SK-N-SH treated with all-trans-retinoic acid at 6 μM for 48 hours (cell line): ENCODE results near the gene ARL15.

Experiments used
- ARNTL ChIP-seq: fragments of 450-650 bp; formaldehyde crosslinking; IDR thresholded peaks from 2 replicates; pipeline ENCODE4 v1.5.0; 2020; ENCODE audit warnings: low read depth, mild to moderate bottlenecking, moderate library complexity, borderline replicate concordance
- BACH2 ChIP-seq: fragments of 250-450 bp; sonication (Bioruptor Pico); IDR thresholded peaks from 2 replicates; pipeline ENCODE4 v1.9.0; 2021; ENCODE audit warnings: mild to moderate bottlenecking, borderline replicate concordance
- CREB5 ChIP-seq: fragments of 250-450 bp; sonication (Bioruptor Pico); IDR thresholded peaks from 2 replicates; pipeline ENCODE4 v1.5.1; 2020; ENCODE audit warnings: low read depth, mild to moderate bottlenecking, moderate library complexity
- GLIS3 ChIP-seq: fragments of 250-450 bp; sonication (Bioruptor Pico); IDR thresholded peaks from 2 replicates; pipeline ENCODE4 v1.5.0; 2020; ENCODE audit warnings: mild to moderate bottlenecking, moderate library complexity
- ISL1 ChIP-seq: fragments of 250-450 bp; sonication (Bioruptor Pico); IDR thresholded peaks from 2 replicates; pipeline ENCODE4 v2.1.2; 2022; ENCODE audit warnings: mild to moderate bottlenecking, moderate library complexity
- OSR1 ChIP-seq: fragments of 250-450 bp; sonication (Bioruptor Pico); IDR thresholded peaks from 2 replicates; pipeline ENCODE4 v1.8.0; 2022; ENCODE audit warnings: moderate library complexity, mild to moderate bottlenecking, inconsistent platforms
- RARB ChIP-seq: fragments of 250-450 bp; sonication (Bioruptor Pico); IDR thresholded peaks from 2 replicates; pipeline ENCODE4 v1.8.0; 2021; ENCODE audit warnings: mild to moderate bottlenecking, moderate library complexity
- ZFP3 ChIP-seq: fragments of 250-450 bp; sonication (Bioruptor Pico); IDR thresholded peaks from 2 replicates; pipeline ENCODE4 v1.5.0; 2020; ENCODE audit warnings: mild to moderate bottlenecking, moderate library complexity
- ZFP30 ChIP-seq: fragments of 450-650 bp; formaldehyde crosslinking; IDR thresholded peaks from 2 replicates; pipeline ENCODE4 v1.5.0; 2022; ENCODE audit warnings: mild to moderate bottlenecking, moderate library complexity
- ZNF70 ChIP-seq: fragments of 450-650 bp; formaldehyde crosslinking; IDR thresholded peaks from 2 replicates; pipeline ENCODE4 v1.5.0; 2020; ENCODE audit warnings: mild to moderate bottlenecking, moderate library complexity
- TF ChIP-seq, protein P1 (sequence below): fragments of 250-450 bp; sonication (Bioruptor Pico); IDR thresholded peaks from 2 replicates; pipeline ENCODE4 v1.8.0; 2020; ENCODE audit warnings: mild to moderate bottlenecking, moderate library complexity, borderline replicate concordance

- TF ChIP-seq GLIS3 (no peak), OSR1 (CRISPR knock-in tag) (no peak), ARNTL (no peak), ZFP3 (CRISPR knock-in tag) (no peak), ZFP30 (CRISPR knock-in tag) (no peak), CREB5 (no peak), ZNF70 (CRISPR knock-in tag) (no peak), ISL1 (CRISPR knock-in tag) (no peak), BACH2 (CRISPR knock-in tag) (no peak), RARB (CRISPR knock-in tag) (no peak)
- TF ChIP-seq, protein P1, sequence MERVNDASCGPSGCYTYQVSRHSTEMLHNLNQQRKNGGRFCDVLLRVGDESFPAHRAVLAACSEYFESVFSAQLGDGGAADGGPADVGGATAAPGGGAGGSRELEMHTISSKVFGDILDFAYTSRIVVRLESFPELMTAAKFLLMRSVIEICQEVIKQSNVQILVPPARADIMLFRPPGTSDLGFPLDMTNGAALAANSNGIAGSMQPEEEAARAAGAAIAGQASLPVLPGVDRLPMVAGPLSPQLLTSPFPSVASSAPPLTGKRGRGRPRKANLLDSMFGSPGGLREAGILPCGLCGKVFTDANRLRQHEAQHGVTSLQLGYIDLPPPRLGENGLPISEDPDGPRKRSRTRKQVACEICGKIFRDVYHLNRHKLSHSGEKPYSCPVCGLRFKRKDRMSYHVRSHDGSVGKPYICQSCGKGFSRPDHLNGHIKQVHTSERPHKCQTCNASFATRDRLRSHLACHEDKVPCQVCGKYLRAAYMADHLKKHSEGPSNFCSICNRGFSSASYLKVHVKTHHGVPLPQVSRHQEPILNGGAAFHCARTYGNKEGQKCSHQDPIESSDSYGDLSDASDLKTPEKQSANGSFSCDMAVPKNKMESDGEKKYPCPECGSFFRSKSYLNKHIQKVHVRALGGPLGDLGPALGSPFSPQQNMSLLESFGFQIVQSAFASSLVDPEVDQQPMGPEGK (CRISPR knock-in tag): no peak
Observed at GRCh38 chr5:54217826-54218503, 92.4 kb downstream of the ARL15 start.
